HG03571 (cell line): Measurements from ENCODE around the gene SCGB1C1.
A peak's percentile ranks its signal among the peaks of the same experiment; 100 is the strongest.
"Not testable (repeated sequence)": the region's sequence is repeated elsewhere in the genome, so short reads cannot be mapped to it uniquely, and the experiment has no call there.

Experiments used
- ATAC-seq: cut with Tn5 transposase; IDR thresholded peaks from one replicate; pipeline ENCODE4 v1.9.1; 2021; ENCODE audit not compliant: unreplicated experiment

Gene SCGB1C1

GRCh38 chr11:216081-216974, 23.4 kb downstream of the SCGB1C1 start:
- no peak for ATAC-seq

- ATAC-seq = no peak
Observed at GRCh38 chr11:217704-218103, 24.8 kb downstream of the SCGB1C1 start.

GRCh38 chr11:218815-219593, 26.1 kb downstream of the SCGB1C1 start:
- no peak for ATAC-seq

GRCh38 chr11:220641-221215, 27.9 kb downstream of the SCGB1C1 start:
- ATAC-seq = not testable (repeated sequence)

- ATAC-seq = no peak
Observed at GRCh38 chr11:221539-221938, 28.7 kb downstream of the SCGB1C1 start.

- no peak for ATAC-seq
Observed at GRCh38 chr11:221998-222789, 29.3 kb downstream of the SCGB1C1 start.

- no peak for ATAC-seq
Observed at GRCh38 chr11:223026-223789, 30.3 kb downstream of the SCGB1C1 start.

- ATAC-seq = no peak
Observed at GRCh38 chr11:223884-224283, 31.0 kb downstream of the SCGB1C1 start.

GRCh38 chr11:224424-224823, 31.5 kb downstream of the SCGB1C1 start:
- ATAC-seq = no peak

GRCh38 chr11:225734-226453, 33.0 kb downstream of the SCGB1C1 start:
- ATAC-seq = no peak

GRCh38 chr11:227824-228379, 35.0 kb downstream of the SCGB1C1 start:
- no peak for ATAC-seq

GRCh38 chr11:230431-230830, 37.6 kb downstream of the SCGB1C1 start:
- no peak for ATAC-seq

GRCh38 chr11:232783-233565, 40.1 kb downstream of the SCGB1C1 start:
- no peak for ATAC-seq

- ATAC-seq = no peak
Observed at GRCh38 chr11:235180-235579, 42.3 kb downstream of the SCGB1C1 start.

GRCh38 chr11:235609-235996, 42.7 kb downstream of the SCGB1C1 start:
- no peak for ATAC-seq

GRCh38 chr11:235997-236773, 43.3 kb downstream of the SCGB1C1 start, which contains the start of gene SIRT3:
SIRT3 (minus strand) TSS chr11:236342; CDS start chr11:236328, 14 bp downstream.
- peak; percentile 65 for ATAC-seq
